Measurements from ENCODE around the gene SERPINA5.

Gene SERPINA5

GRCh38 chr14:94593749-94594431, 12.7 kb downstream of the SERPINA5 start:
- no peak overlapping the region for H3K4me3 ChIP-seq (ENCODE audit: low read depth in 1 of 2, low read length in 1 of 2)
- no peaks in the 10 kb centered on the region for H3K9me3 ChIP-seq
- no peak overlapping the region for H3K27ac ChIP-seq
- TF ChIP-seq CTCF (IDR thresholded peaks at IDR 0.05) = no peak
- H3K4me1 ChIP-seq (ENCODE audit: control insufficient read depth in 1 of 2, insufficient read depth in 1 of 2, low read depth in 1 of 2, low read length in 1 of 2) = no peaks in the 10 kb centered on the region
- no peaks in the 10 kb centered on the region for H3K27me3 ChIP-seq
- H3K36me3 ChIP-seq = no peaks in the 10 kb centered on the region

GRCh38 chr14:94594441-94594840, 13.2 kb downstream of the SERPINA5 start:
- Histone ChIP-seq H3K4me1 (ENCODE audit: control insufficient read depth in 1 of 2, insufficient read depth in 1 of 2, low read depth in 1 of 2, low read length in 1 of 2) (no peaks in the 10 kb centered on the region), H3K36me3 (no peaks in the 10 kb centered on the region), H3K9me3 (no peaks in the 10 kb centered on the region), H3K27ac (no peak overlapping the region), H3K27me3 (no peaks in the 10 kb centered on the region), H3K4me3 (ENCODE audit: low read depth in 1 of 2, low read length in 1 of 2) (no peak overlapping the region)
- no peak for TF ChIP-seq CTCF (IDR thresholded peaks at IDR 0.05)

DNA sequence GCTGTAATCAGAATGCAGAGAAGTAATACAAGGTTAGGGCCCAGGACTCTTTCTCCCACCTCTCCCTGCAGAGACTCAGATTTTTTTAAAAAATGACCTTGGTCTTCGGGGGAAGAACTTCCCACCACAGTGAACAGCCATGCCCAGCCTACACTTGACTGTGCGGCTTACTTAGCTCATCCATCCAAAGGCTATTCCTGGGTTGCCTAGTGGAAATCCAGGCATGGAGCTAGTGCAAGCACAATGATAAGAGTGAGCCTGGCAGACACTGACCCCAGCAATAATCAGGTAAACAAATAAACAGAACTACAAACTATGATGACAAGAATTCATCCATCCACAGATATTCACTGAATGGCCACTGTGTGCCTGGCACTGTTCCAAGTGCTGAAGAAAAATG, 14.7 kb downstream of the SERPINA5 start:
- no peaks in the 10 kb centered on the region for H3K9me3 ChIP-seq
- H3K27me3 ChIP-seq = no peaks in the 10 kb centered on the region
- no peaks in the 10 kb centered on the region for H3K36me3 ChIP-seq
- H3K4me1 ChIP-seq (ENCODE audit: control insufficient read depth in 1 of 2, insufficient read depth in 1 of 2, low read depth in 1 of 2, low read length in 1 of 2) = no peaks in the 10 kb centered on the region
- no peak overlapping the region for H3K27ac ChIP-seq
- no peak for TF ChIP-seq CTCF (IDR thresholded peaks at IDR 0.05)
- H3K4me3 ChIP-seq (ENCODE audit: low read depth in 1 of 2, low read length in 1 of 2) = no peak overlapping the region

DNA sequence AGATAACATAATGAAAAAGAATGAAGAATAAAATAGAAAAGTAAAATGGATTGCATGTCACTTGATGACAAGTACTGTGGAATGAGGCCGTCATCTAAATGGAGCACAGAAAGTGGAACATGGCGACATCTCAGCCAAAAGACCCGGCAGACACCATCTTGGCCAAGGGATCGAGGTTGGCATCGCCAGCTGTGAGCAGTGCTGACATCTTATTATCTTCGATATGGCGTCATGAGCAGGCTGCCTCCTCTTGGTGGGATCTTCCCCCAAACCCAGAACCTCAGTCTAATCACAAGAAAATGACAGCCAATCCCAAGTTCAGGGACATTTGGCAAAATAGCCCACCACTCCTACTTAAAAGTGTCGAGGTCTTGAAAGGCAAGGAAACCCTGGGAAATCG, 15.1 kb downstream of the SERPINA5 start:
- Histone ChIP-seq H3K27ac (no peak overlapping the region), H3K4me3 (ENCODE audit: low read depth in 1 of 2, low read length in 1 of 2) (no peak overlapping the region), H3K9me3 (no peaks in the 10 kb centered on the region), H3K36me3 (no peaks in the 10 kb centered on the region), H3K4me1 (ENCODE audit: control insufficient read depth in 1 of 2, insufficient read depth in 1 of 2, low read depth in 1 of 2, low read length in 1 of 2) (no peaks in the 10 kb centered on the region), H3K27me3 (no peaks in the 10 kb centered on the region)
- TF ChIP-seq CTCF (IDR thresholded peaks at IDR 0.05) = no peak

- no peak for TF ChIP-seq CTCF (IDR thresholded peaks at IDR 0.05)
- Histone ChIP-seq H3K4me3 (ENCODE audit: low read depth in 1 of 2, low read length in 1 of 2) (no peak overlapping the region), H3K9me3 (no peaks in the 10 kb centered on the region), H3K36me3 (no peaks in the 10 kb centered on the region), H3K4me1 (ENCODE audit: control insufficient read depth in 1 of 2, insufficient read depth in 1 of 2, low read depth in 1 of 2, low read length in 1 of 2) (no peaks in the 10 kb centered on the region), H3K27me3 (no peaks in the 10 kb centered on the region), H3K27ac (no peak overlapping the region)
Observed at GRCh38 chr14:94597788-94598187, 16.6 kb downstream of the SERPINA5 start.

DNA sequence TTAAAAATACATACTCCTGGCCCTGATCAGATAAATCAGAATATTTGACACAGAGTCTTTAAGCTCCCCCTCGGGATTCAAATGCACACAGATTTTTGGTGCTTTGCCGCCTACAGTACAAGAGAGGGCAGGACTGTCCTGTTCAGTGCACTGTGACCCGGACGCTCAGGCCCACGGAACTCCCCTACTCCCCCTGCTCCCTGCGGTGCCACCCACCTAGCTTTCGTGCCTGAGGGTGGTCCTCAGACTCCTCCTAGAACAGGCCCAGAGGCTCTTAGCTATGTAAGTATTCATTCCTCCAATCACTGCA, 17.2 kb downstream of the SERPINA5 start:
- no peak overlapping the region for H3K4me3 ChIP-seq (ENCODE audit: low read depth in 1 of 2, low read length in 1 of 2)
- no peaks in the 10 kb centered on the region for H3K27me3 ChIP-seq
- no peaks in the 10 kb centered on the region for H3K4me1 ChIP-seq (ENCODE audit: control insufficient read depth in 1 of 2, insufficient read depth in 1 of 2, low read depth in 1 of 2, low read length in 1 of 2)
- no peaks in the 10 kb centered on the region for H3K36me3 ChIP-seq
- no peak overlapping the region for H3K27ac ChIP-seq
- H3K9me3 ChIP-seq = no peaks in the 10 kb centered on the region
- no peak for TF ChIP-seq CTCF (IDR thresholded peaks at IDR 0.05)

All from neutrophil (primary cell).